Vagina (tissue), 2 donors: ENCODE measurements around the gene GPR32. TPM values are rescaled to one million over a fixed set of nuclear protein-coding genes. Genes with fewer than 3 reads are reported as not detected.

Experiments
- DNase-seq, 2 donors: peaks; one replicate each; pipeline ENCODE4 v3.0.0-alpha.2; 2017; ENCODE audit errors: extremely low spot score in 2 of 2
- H3K27ac ChIP-seq: fragments of 200-600 bp; sonication (generic); one replicate; pipeline ENCODE4 v1.5.1; 2019
- H3K27me3 ChIP-seq: fragments of 200-600 bp; sonication (generic); one replicate; pipeline ENCODE4 v1.5.1; 2019
- H3K36me3 ChIP-seq, 2 donors: fragments of 200-600 bp; sonication (generic); one replicate each; pipeline ENCODE4 v1.5.1; 2017 to 2019
- H3K4me1 ChIP-seq: fragments of 200-600 bp; sonication (generic); one replicate; pipeline ENCODE4 v1.5.1; 2019
- H3K4me3 ChIP-seq, 2 donors: fragments of 200-600 bp; sonication (generic); 1 replicate in 1 of 2; 2 replicates in 1 of 2; pipeline ENCODE4 v1.5.1; 2016 to 2019
- H3K9me3 ChIP-seq: fragments of 200-600 bp; sonication (generic); one replicate; pipeline ENCODE4 v1.5.1; 2019
- CTCF ChIP-seq, 3 experiments: fragments of 450-650 bp in 2 of 3; fragments of 200-600 bp in 1 of 3; sonication (generic) in 1 of 3; IDR thresholded peaks; one replicate each; pipeline ENCODE4 v1.5.1; 2017 to 2019; ENCODE audit warnings: antibody characterized with exemption in 3 of 3, mild to moderate bottlenecking in 2 of 3, moderate library complexity in 2 of 3
- POLR2A ChIP-seq, 2 donors: fragments of 450-650 bp; IDR thresholded peaks; one replicate each; pipeline ENCODE4 v1.6.1; 2017; ENCODE audit warnings: antibody characterized with exemption in 2 of 2, mild to moderate bottlenecking in 2 of 2, moderate library complexity in 2 of 2
- POLR2AphosphoS5 ChIP-seq, 2 donors: sonication (generic); formaldehyde crosslinking; IDR thresholded peaks; one replicate each; pipeline ENCODE4 v1.9.0; 2017; ENCODE audit warnings: antibody characterized with exemption in 2 of 2, mild to moderate bottlenecking in 2 of 2, low read depth in 1 of 2; ENCODE audit not compliant: insufficient read depth in 1 of 2
- intact Hi-C: fragments of 100-400 bp; cut with DNase I; formaldehyde crosslinking; loops from one replicate; pipeline ENCODE4 v1.15.1; 2023
- total RNA-seq: library from RNA; depleted of rRNA; stranded (reverse); fragments of >200 nt; gene quantifications from one replicate; pipeline ENCODE4 v1.2.3, GENCODE V29; 2016

GPR32 gene
- total RNA-seq, 1 donor from 2014 or later: not detected

DNA sequence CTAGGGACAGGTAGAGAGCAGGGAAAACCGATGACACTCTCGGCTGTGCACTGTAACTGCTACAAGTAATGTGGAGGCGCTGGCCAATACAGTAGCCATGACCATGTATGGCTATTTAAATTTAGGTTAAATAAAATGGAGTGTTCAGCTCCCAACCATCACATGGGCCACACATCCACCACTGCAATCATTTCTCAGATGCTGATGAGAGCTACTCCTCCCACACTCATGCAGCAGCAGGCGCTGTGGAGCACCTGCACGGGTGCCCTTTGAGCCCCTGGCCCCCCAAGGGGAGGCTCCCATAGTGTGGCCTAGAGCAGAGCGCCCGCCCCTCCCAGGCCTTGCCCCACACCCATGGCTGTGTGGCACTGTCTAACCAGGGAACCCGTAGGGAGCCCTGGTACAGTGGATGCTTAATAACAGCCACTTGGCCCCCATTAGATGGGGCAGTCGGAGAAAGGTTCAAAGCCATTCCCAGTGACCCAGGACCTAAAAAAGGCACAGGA, 25.9 kb downstream of the GPR32 start:
- Histone ChIP-seq H3K9me3 (no peaks in the 10 kb centered on the region), H3K27me3 (no peaks in the 10 kb centered on the region), H3K4me1 (peaks cover 5% of the 10 kb centered on the region), H3K36me3 (peaks cover 0 to 21% of the 10 kb centered on the region in 2 donors), H3K27ac (no peak overlapping the region), H3K4me3 (no peak overlapping the region)
- intact Hi-C loops: no loop called here
- no peak for DNase-seq
- TF ChIP-seq POLR2A (IDR thresholded peaks at IDR 0.05) (no peak), POLR2AphosphoS5 (IDR thresholded peaks at IDR 0.05; ENCODE audit: insufficient read depth in 1 of 2, low read depth in 1 of 2) (no peak), CTCF (IDR thresholded peaks at IDR 0.05) (no peak)

- Histone ChIP-seq H3K27ac (no peak overlapping the region), H3K4me3 (no peak overlapping the region), H3K4me1 (peaks cover 5% of the 10 kb centered on the region), H3K36me3 (peaks cover 0 to 26% of the 10 kb centered on the region in 2 donors), H3K27me3 (no peaks in the 10 kb centered on the region), H3K9me3 (no peaks in the 10 kb centered on the region)
- TF ChIP-seq CTCF (IDR thresholded peaks at IDR 0.05): no peak
- no peak for TF ChIP-seq POLR2AphosphoS5 (IDR thresholded peaks at IDR 0.05; ENCODE audit: insufficient read depth in 1 of 2, low read depth in 1 of 2)
- no peak for TF ChIP-seq POLR2A (IDR thresholded peaks at IDR 0.05)
- DNase-seq: no peak
- intact Hi-C loops: no loop called here
Measured at GRCh38 chr19:50796634-50797428, 26.6 kb downstream of the GPR32 start.

DNA sequence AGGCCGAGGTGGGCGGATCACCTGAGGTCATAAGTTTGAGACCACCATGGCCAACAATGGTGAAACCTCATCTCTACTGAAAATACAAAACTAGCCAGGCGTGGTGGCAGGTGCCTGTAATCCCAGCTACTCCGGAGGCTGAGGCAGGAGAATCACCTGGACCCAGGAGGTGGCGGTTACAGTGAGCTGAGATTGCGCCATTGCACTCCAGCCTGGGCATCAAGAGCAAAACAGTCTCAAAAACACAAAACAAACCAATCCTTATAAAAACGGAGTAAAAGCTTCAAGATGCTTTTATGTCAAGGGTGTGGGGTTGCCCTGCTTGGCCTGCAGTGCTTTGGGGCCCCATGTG, 27.1 kb downstream of the GPR32 start:
- Histone ChIP-seq H3K36me3 (peaks cover 0 to 30% of the 10 kb centered on the region in 2 donors), H3K4me3 (no peak overlapping the region), H3K4me1 (peaks cover 6% of the 10 kb centered on the region), H3K27me3 (no peaks in the 10 kb centered on the region), H3K27ac (no peak overlapping the region), H3K9me3 (no peaks in the 10 kb centered on the region)
- TF ChIP-seq POLR2AphosphoS5 (IDR thresholded peaks at IDR 0.05; ENCODE audit: insufficient read depth in 1 of 2, low read depth in 1 of 2) (no peak), CTCF (IDR thresholded peaks at IDR 0.05) (no peak), POLR2A (IDR thresholded peaks at IDR 0.05) (no peak)
- intact Hi-C loops: no loop called here
- DNase-seq: no peak

GRCh38 chr19:50797781-50798658, 27.8 kb downstream of the GPR32 start:
- intact Hi-C loops: no loop called here
- Histone ChIP-seq H3K27me3 (no peaks in the 10 kb centered on the region), H3K4me1 (peaks cover 12% of the 10 kb centered on the region), H3K27ac (no peak overlapping the region), H3K36me3 (peaks cover 0 to 30% of the 10 kb centered on the region in 2 donors), H3K9me3 (no peaks in the 10 kb centered on the region), H3K4me3 (no peak overlapping the region)
- DNase-seq: no peak
- no peak for TF ChIP-seq POLR2A (IDR thresholded peaks at IDR 0.05)
- no peak for TF ChIP-seq CTCF (IDR thresholded peaks at IDR 0.05)
- TF ChIP-seq POLR2AphosphoS5 (IDR thresholded peaks at IDR 0.05; ENCODE audit: insufficient read depth in 1 of 2, low read depth in 1 of 2): no peak
